WTC11 (cell line): ENCODE measurements around the gene TANGO2.

Experiments used
- ATF2 ChIP-seq: sonication (generic); formaldehyde crosslinking; IDR thresholded peaks from 2 replicates; pipeline ENCODE4 v1.8.1; 2022; ENCODE audit warnings: low read depth, missing genetic modification reagents, borderline replicate concordance
- CTCF ChIP-seq: fragments of 200-600 bp; IDR thresholded peaks from 2 replicates; pipeline ENCODE4 v1.8.0; 2022; ENCODE audit warnings: antibody characterized with exemption
- E2F4 ChIP-seq: sonication (generic); formaldehyde crosslinking; IDR thresholded peaks from 2 replicates; pipeline ENCODE4 v1.8.1; 2022; ENCODE audit warnings: low read depth, mild to moderate bottlenecking, moderate library complexity, missing genetic modification reagents, borderline replicate concordance
- ELF4 ChIP-seq: sonication (generic); formaldehyde crosslinking; IDR thresholded peaks from 2 replicates; pipeline ENCODE4 v1.8.1; 2022; ENCODE audit warnings: low read depth, mild to moderate bottlenecking, moderate library complexity, missing genetic modification reagents
- IRF2 ChIP-seq: sonication (generic); formaldehyde crosslinking; IDR thresholded peaks from 2 replicates; pipeline ENCODE4 v1.8.0; 2022; ENCODE audit warnings: low read depth, missing genetic modification reagents, borderline replicate concordance
- JUN ChIP-seq: sonication (generic); formaldehyde crosslinking; IDR thresholded peaks from 2 replicates; pipeline ENCODE4 v1.8.0; 2023; ENCODE audit warnings: mild to moderate bottlenecking, missing genetic modification reagents
- SP1 ChIP-seq: sonication (generic); formaldehyde crosslinking; conservative IDR thresholded peaks from 2 replicates; pipeline ENCODE4 v1.8.1; 2022; ENCODE audit warnings: missing genetic modification reagents
- USF2 ChIP-seq: sonication (generic); formaldehyde crosslinking; IDR thresholded peaks from 2 replicates; pipeline ENCODE4 v1.8.1; 2023; ENCODE audit warnings: mild to moderate bottlenecking, missing genetic modification reagents, moderate library complexity
- ZNF317 ChIP-seq: sonication (generic); formaldehyde crosslinking; IDR thresholded peaks from 2 replicates; pipeline ENCODE4 v1.8.1; 2023; ENCODE audit warnings: low read depth, mild to moderate bottlenecking, moderate library complexity, missing genetic modification reagents, borderline replicate concordance

- TF ChIP-seq CTCF (no peak), USF2 (CRISPR knock-in tag) (no peak), ELF4 (no peak), ZNF317 (no peak), ATF2 (CRISPR knock-in tag) (no peak), E2F4 (CRISPR knock-in tag) (no peak), SP1 (no peak), JUN (CRISPR knock-in tag) (no peak), IRF2 (CRISPR knock-in tag) (no peak)
Measured at GRCh38 chr22:20022231-20022977, 1.5 kb downstream of the TANGO2 start.
